H9 (cell line): ENCODE measurements around the gene PAK1IP1. TPM values are rescaled to one million over a fixed set of nuclear protein-coding genes. Genes with fewer than 3 reads are reported as not detected.

ENCODE experiments used
- DNase-seq: peaks from one replicate; pipeline ENCODE4 v3.0.0-alpha.2; 2017
- H2AFZ ChIP-seq: one replicate; pipeline ENCODE4 v1.6.1; 2013; ENCODE audit warnings: mild to moderate bottlenecking, low read length, control low read depth, moderate library complexity
- H2AK5ac ChIP-seq: 2 replicates; pipeline ENCODE4 v1.6.1; 2013; ENCODE audit warnings: low read length, control low read depth, mixed read lengths; ENCODE audit not compliant: insufficient read length
- H2BK120ac ChIP-seq: one replicate; pipeline ENCODE4 v1.6.1; 2013; ENCODE audit warnings: low read depth, mild to moderate bottlenecking, low read length, control low read depth, inconsistent platforms; ENCODE audit not compliant: poor library complexity, severe bottlenecking
- H2BK12ac ChIP-seq: 2 replicates; pipeline ENCODE4 v1.6.1; 2013; ENCODE audit warnings: low read length, control low read depth, mixed read lengths, low read depth; ENCODE audit not compliant: insufficient read length
- H2BK15ac ChIP-seq: 2 replicates; pipeline ENCODE4 v1.6.1; 2013; ENCODE audit warnings: low read depth, low read length, control low read depth
- H2BK20ac ChIP-seq: one replicate; pipeline ENCODE4 v1.6.1; 2013; ENCODE audit warnings: low read depth, mild to moderate bottlenecking, low read length, control low read depth, inconsistent platforms; ENCODE audit not compliant: poor library complexity, severe bottlenecking
- H2BK5ac ChIP-seq: 2 replicates; pipeline ENCODE4 v1.6.1; 2013; ENCODE audit warnings: low read length, control low read depth, mixed read lengths; ENCODE audit not compliant: insufficient read length
- H3K14ac ChIP-seq: 2 replicates; pipeline ENCODE4 v1.6.1; 2013; ENCODE audit warnings: low read length, control low read depth; ENCODE audit not compliant: insufficient read depth
- H3K18ac ChIP-seq: 2 replicates; pipeline ENCODE4 v1.6.1; 2013; ENCODE audit warnings: low read depth, mild to moderate bottlenecking, mixed read lengths, low read length, control low read depth; ENCODE audit not compliant: insufficient read length
- H3K23ac ChIP-seq: 2 replicates; pipeline ENCODE4 v1.6.1; 2013; ENCODE audit warnings: low read length, control low read depth, mixed read lengths, low read depth; ENCODE audit not compliant: insufficient read length
- H3K23me2 ChIP-seq: 2 replicates; pipeline ENCODE4 v1.6.1; 2013; ENCODE audit warnings: low read depth, mild to moderate bottlenecking, mixed read lengths, low read length, control low read depth; ENCODE audit not compliant: insufficient read length, poor library complexity, severe bottlenecking
- H3K27ac ChIP-seq: 2 replicates; pipeline ENCODE4 v1.5.1; 2013; ENCODE audit warnings: low read length, control low read depth, mixed read lengths, low read depth; ENCODE audit not compliant: insufficient read length
- H3K27me3 ChIP-seq: 2 replicates; pipeline ENCODE4 v1.6.1; 2013; ENCODE audit warnings: low read length, control low read depth, inconsistent platforms; ENCODE audit not compliant: insufficient read depth
- H3K4ac ChIP-seq: 2 replicates; pipeline ENCODE4 v1.6.1; 2013; ENCODE audit warnings: low read depth, mild to moderate bottlenecking, control low read depth, inconsistent platforms, low read length, moderate library complexity
- H3K4me1 ChIP-seq: 2 replicates; pipeline ENCODE4 v1.6.1; 2013; ENCODE audit warnings: low read length, control low read depth, inconsistent platforms; ENCODE audit not compliant: insufficient read depth
- H3K4me2 ChIP-seq: 2 replicates; pipeline ENCODE4 v1.6.1; 2013; ENCODE audit warnings: low read length, control low read depth, mixed read lengths; ENCODE audit not compliant: insufficient read length, insufficient read depth
- H3K56ac ChIP-seq: 2 replicates; pipeline ENCODE4 v1.6.1; 2013; ENCODE audit warnings: low read depth, mild to moderate bottlenecking, mixed read lengths, low read length, control low read depth; ENCODE audit not compliant: insufficient read length
- H3K79me1 ChIP-seq: 2 replicates; pipeline ENCODE4 v1.6.1; 2013; ENCODE audit warnings: low read depth, mild to moderate bottlenecking, moderate library complexity, low read length, control low read depth, inconsistent platforms; ENCODE audit not compliant: insufficient read depth, poor library complexity, severe bottlenecking
- H3K79me2 ChIP-seq: 2 replicates; pipeline ENCODE4 v1.6.1; 2013; ENCODE audit warnings: low read length, control low read depth, inconsistent platforms; ENCODE audit not compliant: insufficient read depth
- H3K9ac ChIP-seq: 2 replicates; pipeline ENCODE4 v1.6.1; 2013; ENCODE audit warnings: low read length, control low read depth, mixed read lengths; ENCODE audit not compliant: insufficient read length; ENCODE audit errors: extremely low read depth
- H3K9me3 ChIP-seq: one replicate; pipeline ENCODE4 v1.6.1; 2013; ENCODE audit warnings: low read depth, low read length, inconsistent platforms; ENCODE audit not compliant: control insufficient read depth
- H3T11ph ChIP-seq: one replicate; pipeline ENCODE4 v1.6.1; 2013; ENCODE audit warnings: mild to moderate bottlenecking, low read length, control low read depth, inconsistent platforms
- H4K20me1 ChIP-seq: one replicate; pipeline ENCODE4 v1.6.1; 2013; ENCODE audit not compliant: control insufficient read depth, insufficient read length, insufficient read depth
- H4K5ac ChIP-seq: 2 replicates; pipeline ENCODE4 v1.6.1; 2013; ENCODE audit warnings: low read depth, mild to moderate bottlenecking, mixed read lengths, low read length, control low read depth; ENCODE audit not compliant: insufficient read length
- H4K8ac ChIP-seq: replicated peaks from 2 replicates; pipeline ENCODE4 v1.6.1; 2013; ENCODE audit warnings: low read length, control low read depth, mixed read lengths, low read depth; ENCODE audit not compliant: insufficient read length
- H4K91ac ChIP-seq: 2 replicates; pipeline ENCODE4 v1.6.1; 2013; ENCODE audit warnings: low read depth, mild to moderate bottlenecking, moderate library complexity, mixed read lengths, low read length, control low read depth; ENCODE audit not compliant: insufficient read length
- H3K27ac Mint-ChIP-seq, 3 experiments: 2 replicates in 2 of 3; 3 replicates in 1 of 3; pipeline ENCODE4 v1.8.0; 2020 to 2021; ENCODE audit warnings: mixed read lengths in 3 of 3, mild to moderate bottlenecking in 1 of 3, moderate library complexity in 1 of 3
- H3K27me3 Mint-ChIP-seq: 2 replicates; pipeline ENCODE4 v1.8.0; 2021; ENCODE audit warnings: low read depth, mild to moderate bottlenecking, moderate library complexity, mixed read lengths
- H3K36me3 Mint-ChIP-seq, 3 experiments: 2 replicates in 2 of 3; 3 replicates in 1 of 3; pipeline ENCODE4 v1.8.0; 2020 to 2021; ENCODE audit warnings: low read depth in 3 of 3, mixed read lengths in 3 of 3; ENCODE audit not compliant: insufficient read depth in 1 of 3
- H3K4me1 Mint-ChIP-seq, 2 experiments: 2 replicates each; pipeline ENCODE4 v1.8.0; 2020; ENCODE audit warnings: mixed read lengths in 2 of 2
- H3K4me3 Mint-ChIP-seq, 2 experiments: 2 replicates in 1 of 2; 3 replicates in 1 of 2; pipeline ENCODE4 v1.8.0; 2020 to 2021; ENCODE audit warnings: mild to moderate bottlenecking in 2 of 2, mixed read lengths in 2 of 2, moderate library complexity in 1 of 2
- H3K9me3 Mint-ChIP-seq, 2 experiments: 2 replicates in 1 of 2; 3 replicates in 1 of 2; pipeline ENCODE4 v1.8.0; 2020; ENCODE audit warnings: mild to moderate bottlenecking in 2 of 2, mixed read lengths in 2 of 2, moderate library complexity in 1 of 2
- CTCF ChIP-seq: fragments of 200-600 bp; sonication (generic); conservative IDR thresholded peaks from 3 replicates; pipeline ENCODE4 v1.8.0; 2021; ENCODE audit warnings: antibody characterized with exemption, mild to moderate bottlenecking
- WGBS: extraction: QIAGEN DNeasy Blood & Tissue Kit; methylation state at CpG from one replicate; pipeline ENCODE4 v1.1.7; 2013; ENCODE audit warnings: missing lambda C conversion rate, low lambda C conversion rate, mixed read lengths; ENCODE audit not compliant: insufficient read length; ENCODE audit errors: extremely low coverage; 5-methylcytosine and 5-hydroxymethylcytosine counted together
- total RNA-seq: library from RNA; stranded (reverse); gene quantifications from 2 replicates; pipeline ENCODE4 v1.2.1, GENCODE V29; 2021

Gene PAK1IP1
- total RNA-seq, 1 experiment from 2014 or later, result 44.8 TPM

DNA sequence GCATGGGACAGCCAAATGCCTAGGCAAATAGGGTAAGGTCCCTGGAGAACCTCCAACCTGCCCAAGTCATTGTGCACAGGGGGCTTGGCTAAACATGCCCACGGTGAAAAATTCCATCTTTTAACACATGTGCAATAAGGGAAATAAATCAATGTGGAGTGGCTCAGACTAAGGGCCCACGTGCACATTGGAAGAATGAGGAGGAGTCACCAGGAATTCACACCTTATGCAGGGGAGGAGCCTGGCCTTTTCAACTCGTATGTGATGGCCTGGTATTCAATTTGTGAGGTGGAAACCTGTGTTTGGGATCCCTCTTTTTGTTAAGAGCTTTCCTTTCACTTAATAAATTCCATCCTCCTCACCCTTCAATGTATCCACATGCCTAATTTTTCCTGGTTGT lies 13.0 kb upstream of the PAK1IP1 start:
- Histone ChIP-seq H3K27ac (no peak overlapping the region), H3K23me2 (no peaks in the 10 kb centered on the region), H3K79me2 (no peaks in the 10 kb centered on the region), H2AFZ (no peak overlapping the region), H3K18ac (no peak overlapping the region), H2BK15ac (no peak overlapping the region), H2BK120ac (no peak overlapping the region), H4K91ac (no peak overlapping the region), H3K79me1 (no peaks in the 10 kb centered on the region), H2AK5ac (no peak overlapping the region), H3K4me1 (no peaks in the 10 kb centered on the region), H3K9ac (no peak overlapping the region), H4K20me1 (no peaks in the 10 kb centered on the region), H3K9me3 (no peaks in the 10 kb centered on the region), H4K8ac (no peak overlapping the region), H2BK12ac (no peak overlapping the region), H3K4ac (no peak overlapping the region), H3K23ac (no peak overlapping the region), H3K56ac (no peak overlapping the region), H4K5ac (no peak overlapping the region), H3T11ph (no peak overlapping the region), H2BK5ac (no peak overlapping the region), H2BK20ac (no peak overlapping the region), H3K27me3 (no peaks in the 10 kb centered on the region), H3K4me2 (no peak overlapping the region), H3K14ac (no peak overlapping the region)
- no peak for TF ChIP-seq CTCF
- H3K4me1 Mint-ChIP-seq, result no peaks in the 10 kb centered on the region
- H3K4me3 Mint-ChIP-seq, result no peak overlapping the region
- DNase-seq, result no peak
- no peaks in the 10 kb centered on the region for H3K27me3 Mint-ChIP-seq
- WGBS, result no CpG with 5 or more reads among the region's 3 CpGs
- no peaks in the 10 kb centered on the region for H3K36me3 Mint-ChIP-seq
- H3K27ac Mint-ChIP-seq, result no peak overlapping the region
- no peaks in the 10 kb centered on the region for H3K9me3 Mint-ChIP-seq
